ENCODE measurements around the gene ITGBL1.

Gene ITGBL1

DNA sequence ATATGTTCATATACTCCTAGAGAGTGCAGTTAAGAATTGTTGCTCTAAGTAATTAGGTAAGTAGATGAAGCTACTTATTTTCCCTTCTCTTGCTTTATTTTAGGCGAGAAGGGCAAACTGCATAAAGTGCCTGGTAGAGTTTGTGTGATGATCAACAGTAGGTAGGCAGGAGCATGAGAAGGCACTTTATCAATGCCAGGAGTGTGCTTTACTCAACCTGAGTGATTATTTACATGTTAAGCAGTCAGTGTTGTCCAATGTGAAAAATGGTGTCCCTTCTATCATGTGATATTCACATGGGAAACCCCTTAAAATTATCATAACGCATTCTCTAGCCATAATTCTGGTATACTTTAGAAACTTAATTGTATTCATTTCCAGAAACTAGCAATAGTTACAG is 294.0 kb downstream of the ITGBL1 start:
- no peak for DNase-seq (ENCODE audit: low read depth in 2 of 2)

GRCh38 chr13:101747039-101747438 is 294.6 kb downstream of the ITGBL1 start:
- no peak for DNase-seq (ENCODE audit: low read depth in 2 of 2)

GRCh38 chr13:101749584-101749983 is 297.1 kb downstream of the ITGBL1 start:
- DNase-seq (ENCODE audit: low read depth in 2 of 2), result no peak

DNA sequence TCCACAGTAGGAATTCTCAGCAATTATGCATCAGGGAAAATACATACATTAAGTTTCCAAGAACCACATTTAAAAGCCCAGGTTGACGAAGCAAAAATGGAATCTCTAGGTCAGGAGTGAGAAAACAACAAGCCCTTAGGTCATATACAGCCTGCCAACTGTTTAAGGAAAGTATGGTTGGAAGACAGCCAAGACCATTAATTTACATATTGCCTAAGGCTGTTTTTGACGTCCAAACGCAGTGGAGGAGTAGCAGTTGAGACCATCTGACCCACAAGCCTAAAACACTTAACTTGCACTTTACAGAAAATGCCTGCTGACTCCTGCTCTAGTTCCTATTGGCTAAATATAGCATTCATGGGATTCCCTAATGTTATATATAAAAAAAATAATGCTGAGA is 299.0 kb downstream of the ITGBL1 start:
- DNase-seq (ENCODE audit: low read depth in 2 of 2), result peak; percentile 58

DNA sequence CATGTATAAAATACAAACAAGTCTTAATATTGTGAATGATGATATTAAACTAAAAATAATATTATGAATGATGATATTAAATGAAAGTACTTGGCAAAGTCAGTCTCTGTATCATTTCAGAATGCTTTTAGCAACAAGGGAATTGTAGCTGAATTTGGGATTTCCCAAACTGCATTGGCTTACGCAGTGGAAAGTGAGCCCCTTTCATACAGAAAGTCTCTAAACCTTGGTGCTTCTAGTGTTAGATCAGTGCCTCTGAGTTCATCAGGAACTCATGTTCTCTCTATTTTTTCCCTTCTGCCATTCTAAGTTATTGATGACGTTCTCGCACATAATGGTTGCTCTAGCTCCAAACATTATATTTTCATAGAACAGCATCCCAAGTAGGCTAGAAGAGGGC is 300.0 kb downstream of the ITGBL1 start:
- DNase-seq (ENCODE audit: low read depth in 2 of 2), result no peak

DNA sequence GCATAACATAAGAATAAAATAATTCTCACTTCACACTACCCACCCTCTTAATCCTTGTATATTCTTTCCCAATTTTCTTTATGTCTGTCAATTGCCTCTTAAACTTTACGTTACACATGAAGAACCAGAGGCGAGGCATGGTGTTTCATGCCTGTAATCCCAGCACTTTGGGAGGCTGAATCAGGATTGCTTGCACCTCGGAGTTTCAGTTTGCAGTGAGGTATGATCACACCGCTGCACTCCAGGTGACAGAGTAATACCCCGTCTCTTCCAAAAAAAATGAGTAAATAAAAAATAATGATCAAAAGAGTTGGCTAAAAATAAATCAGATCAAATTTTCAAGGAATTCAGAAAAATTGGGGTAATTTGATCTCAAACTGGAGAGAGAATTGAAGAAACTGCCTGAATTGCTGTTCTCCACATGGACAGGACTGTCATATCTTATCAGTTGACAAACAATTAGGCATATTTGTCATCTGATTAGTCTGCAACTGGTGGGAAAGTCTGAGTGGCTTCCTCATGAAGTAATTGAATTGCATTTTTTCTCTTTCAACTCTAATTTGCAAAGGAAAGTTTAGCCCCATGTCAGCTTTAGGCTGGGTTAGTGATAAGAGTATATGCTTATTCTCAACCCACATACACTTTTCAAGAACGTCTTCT is 302.9 kb downstream of the ITGBL1 start:
- DNase-seq (ENCODE audit: low read depth in 2 of 2), result no peak

- DNase-seq (ENCODE audit: low read depth in 2 of 2), result peak; percentile 16 to 19
Observed at GRCh38 chr13:101757446-101758039, 305.1 kb downstream of the ITGBL1 start.

GRCh38 chr13:101763191-101763590 is 310.7 kb downstream of the ITGBL1 start:
- DNase-seq (ENCODE audit: low read depth in 2 of 2), result peak in 1 of 2 experiments; percentile 1
